ENCODE measurements around the gene VSTM4. TPM values are rescaled to one million over a fixed set of nuclear protein-coding genes. Genes with fewer than 3 reads are reported as not detected.

VSTM4 gene
- total and polyA plus RNA-seq, 4 donors: 2.9 to 49.4 (median 7.2) TPM

DNA sequence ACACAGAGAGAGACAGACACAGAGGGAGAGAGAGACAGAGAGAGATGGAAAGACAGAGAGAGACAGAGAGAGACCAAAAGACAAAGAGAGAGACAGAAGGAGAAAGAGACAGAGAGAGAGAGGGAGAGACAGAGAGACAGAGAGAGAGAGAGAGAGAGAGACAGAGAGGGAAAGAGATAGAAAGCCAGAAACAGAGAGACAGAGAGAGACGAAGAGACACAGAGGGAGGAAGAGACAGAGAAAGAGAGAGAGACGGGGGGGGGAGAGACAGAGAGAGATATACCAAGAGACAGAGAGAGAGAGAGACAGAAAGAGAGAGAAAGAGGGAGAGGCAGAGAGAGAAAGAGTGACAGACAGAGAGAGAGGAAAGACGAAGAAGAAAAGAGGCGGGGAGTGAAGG is 10.2 kb downstream of the VSTM4 start:
- Histone ChIP-seq H3K9ac (ENCODE audit: insufficient read depth in 1 of 2, low read length in 2 of 2) (no peak overlapping the region), H3K36me3 (ENCODE audit: control insufficient read depth in 4 of 4, insufficient read depth in 4 of 4, low read length in 4 of 4) (peaks cover 0 to 14% (median 4%) of the 10 kb centered on the region in 4 donors), H3K27me3 (ENCODE audit: control insufficient read depth in 3 of 3, insufficient read depth in 3 of 3, low read length in 2 of 3) (no peaks in the 10 kb centered on the region), H3K9me3 (ENCODE audit: control insufficient read depth in 4 of 4, insufficient read depth in 3 of 4, low read length in 3 of 4) (peaks cover 0 to 5% (median 0%) of the 10 kb centered on the region in 4 donors), H3K27ac (ENCODE audit: low read depth in 1 of 2, low read length in 1 of 2) (peak overlapping the region in 1 of 2 donors; percentile 11), H3K4me1 (ENCODE audit: control insufficient read depth in 5 of 5, insufficient read depth in 5 of 5, low read length in 5 of 5) (peaks cover 5 to 42% (median 18%) of the 10 kb centered on the region in 5 donors), H3K4me3 (no peak overlapping the region)
- ATAC-seq (ENCODE audit: insufficient read depth, low FRiP score) (no peak), DNase-seq (no peak)
- TF ChIP-seq, protein P1, sequence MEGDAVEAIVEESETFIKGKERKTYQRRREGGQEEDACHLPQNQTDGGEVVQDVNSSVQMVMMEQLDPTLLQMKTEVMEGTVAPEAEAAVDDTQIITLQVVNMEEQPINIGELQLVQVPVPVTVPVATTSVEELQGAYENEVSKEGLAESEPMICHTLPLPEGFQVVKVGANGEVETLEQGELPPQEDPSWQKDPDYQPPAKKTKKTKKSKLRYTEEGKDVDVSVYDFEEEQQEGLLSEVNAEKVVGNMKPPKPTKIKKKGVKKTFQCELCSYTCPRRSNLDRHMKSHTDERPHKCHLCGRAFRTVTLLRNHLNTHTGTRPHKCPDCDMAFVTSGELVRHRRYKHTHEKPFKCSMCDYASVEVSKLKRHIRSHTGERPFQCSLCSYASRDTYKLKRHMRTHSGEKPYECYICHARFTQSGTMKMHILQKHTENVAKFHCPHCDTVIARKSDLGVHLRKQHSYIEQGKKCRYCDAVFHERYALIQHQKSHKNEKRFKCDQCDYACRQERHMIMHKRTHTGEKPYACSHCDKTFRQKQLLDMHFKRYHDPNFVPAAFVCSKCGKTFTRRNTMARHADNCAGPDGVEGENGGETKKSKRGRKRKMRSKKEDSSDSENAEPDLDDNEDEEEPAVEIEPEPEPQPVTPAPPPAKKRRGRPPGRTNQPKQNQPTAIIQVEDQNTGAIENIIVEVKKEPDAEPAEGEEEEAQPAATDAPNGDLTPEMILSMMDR (IDR thresholded peaks at IDR 0.05; ENCODE audit: control extremely low read depth, extremely low read depth): no peak
- 66 to 85% methylated on average over 4 of the region's 4 CpGs for WGBS, 2 donors

- WGBS, 2 donors: 82 to 89% methylated on average over 5 of the region's 5 CpGs
- ATAC-seq (ENCODE audit: insufficient read depth, low FRiP score) (no peak), DNase-seq (no peak)
- Histone ChIP-seq H3K36me3 (ENCODE audit: control insufficient read depth in 4 of 4, insufficient read depth in 4 of 4, low read length in 4 of 4) (peaks cover 0 to 12% (median 4%) of the 10 kb centered on the region in 4 donors), H3K9ac (ENCODE audit: insufficient read depth in 1 of 2, low read length in 2 of 2) (no peak overlapping the region), H3K27ac (ENCODE audit: low read depth in 1 of 2, low read length in 1 of 2) (no peak overlapping the region), H3K9me3 (ENCODE audit: control insufficient read depth in 4 of 4, insufficient read depth in 3 of 4, low read length in 3 of 4) (peaks cover 0 to 5% (median 0%) of the 10 kb centered on the region in 4 donors), H3K4me1 (ENCODE audit: control insufficient read depth in 5 of 5, insufficient read depth in 5 of 5, low read length in 5 of 5) (peaks cover 3 to 34% (median 15%) of the 10 kb centered on the region in 5 donors), H3K4me3 (no peak overlapping the region), H3K27me3 (ENCODE audit: control insufficient read depth in 3 of 3, insufficient read depth in 3 of 3, low read length in 2 of 3) (no peaks in the 10 kb centered on the region)
- TF ChIP-seq, protein P1 (IDR thresholded peaks at IDR 0.05; ENCODE audit: control extremely low read depth, extremely low read depth): no peak
These were observed 11.0 kb downstream of the VSTM4 start for GRCh38 chr10:49104323-49104722.

DNA sequence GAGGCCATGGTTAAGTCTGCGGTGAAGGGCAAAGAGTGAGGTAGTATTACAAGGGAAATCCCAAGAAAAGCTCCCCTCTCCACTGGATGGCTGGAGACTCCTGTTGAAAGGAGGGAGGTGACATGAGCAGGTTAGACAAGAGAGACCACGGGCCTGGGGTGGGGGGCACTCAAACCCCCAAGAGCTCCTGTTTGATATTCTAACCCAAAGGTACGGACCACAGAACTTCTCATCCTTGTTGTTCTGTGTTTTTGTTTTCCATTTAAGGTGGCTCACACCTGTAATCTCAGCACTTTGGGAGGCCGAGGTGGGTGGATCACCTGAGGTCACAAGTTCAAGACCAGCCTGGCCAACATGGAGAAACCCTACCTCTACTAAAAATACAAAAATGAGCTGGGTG is 11.6 kb downstream of the VSTM4 start:
- 85 to 92% methylated on average over 4 of the region's 4 CpGs for WGBS, 2 donors
- Histone ChIP-seq H3K4me3 (no peak overlapping the region), H3K9me3 (ENCODE audit: control insufficient read depth in 4 of 4, insufficient read depth in 3 of 4, low read length in 3 of 4) (peaks cover 0 to 5% (median 0%) of the 10 kb centered on the region in 4 donors), H3K4me1 (ENCODE audit: control insufficient read depth in 5 of 5, insufficient read depth in 5 of 5, low read length in 5 of 5) (peaks cover 3 to 29% (median 13%) of the 10 kb centered on the region in 5 donors), H3K36me3 (ENCODE audit: control insufficient read depth in 4 of 4, insufficient read depth in 4 of 4, low read length in 4 of 4) (peaks cover 0 to 11% (median 4%) of the 10 kb centered on the region in 4 donors), H3K9ac (ENCODE audit: insufficient read depth in 1 of 2, low read length in 2 of 2) (no peak overlapping the region), H3K27me3 (ENCODE audit: control insufficient read depth in 3 of 3, insufficient read depth in 3 of 3, low read length in 2 of 3) (no peaks in the 10 kb centered on the region), H3K27ac (ENCODE audit: low read depth in 1 of 2, low read length in 1 of 2) (no peak overlapping the region)
- ATAC-seq (ENCODE audit: insufficient read depth, low FRiP score) (no peak), DNase-seq (no peak)
- TF ChIP-seq, protein P1 (IDR thresholded peaks at IDR 0.05; ENCODE audit: control extremely low read depth, extremely low read depth): no peak

DNA sequence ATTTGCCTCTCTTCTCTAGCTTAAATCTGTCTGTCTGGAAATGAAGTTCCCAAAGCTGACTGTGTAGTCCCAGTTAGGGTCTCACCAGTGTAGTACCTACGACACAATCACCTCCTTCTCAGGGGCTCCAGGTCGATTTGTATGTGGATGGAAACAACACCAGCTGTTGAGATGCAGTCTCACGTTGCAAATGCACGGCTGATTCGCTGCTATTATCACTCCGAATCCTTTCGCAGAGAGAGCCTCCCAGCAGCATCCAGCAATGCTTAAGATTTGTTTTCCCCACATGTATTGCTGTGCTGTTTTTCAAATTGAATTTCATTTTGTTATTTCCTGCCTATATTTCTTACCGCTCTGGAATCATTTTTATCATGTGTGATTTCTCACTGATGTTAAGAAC is 16.3 kb downstream of the VSTM4 start:
- Histone ChIP-seq H3K36me3 (ENCODE audit: control insufficient read depth in 4 of 4, insufficient read depth in 4 of 4, low read length in 4 of 4) (peaks cover 0 to 6% (median 1%) of the 10 kb centered on the region in 4 donors), H3K9ac (ENCODE audit: insufficient read depth in 1 of 2, low read length in 2 of 2) (no peak overlapping the region), H3K4me3 (no peak overlapping the region), H3K9me3 (ENCODE audit: control insufficient read depth in 4 of 4, insufficient read depth in 3 of 4, low read length in 3 of 4) (no peaks in the 10 kb centered on the region), H3K27me3 (ENCODE audit: control insufficient read depth in 3 of 3, insufficient read depth in 3 of 3, low read length in 2 of 3) (no peaks in the 10 kb centered on the region), H3K27ac (ENCODE audit: low read depth in 1 of 2, low read length in 1 of 2) (no peak overlapping the region), H3K4me1 (ENCODE audit: control insufficient read depth in 5 of 5, insufficient read depth in 5 of 5, low read length in 5 of 5) (peaks cover 0 to 7% (median 0%) of the 10 kb centered on the region in 5 donors)
- 82 to 86% methylated on average over 8 of the region's 8 CpGs for WGBS, 2 donors
- no peak for ATAC-seq (ENCODE audit: insufficient read depth, low FRiP score)
- no peak for DNase-seq
- TF ChIP-seq, protein P1 (IDR thresholded peaks at IDR 0.05; ENCODE audit: control extremely low read depth, extremely low read depth): no peak
